Nasal cavity respiratory epithelium epithelial cell of viscerocranial mucosa (primary cell): ENCODE measurements around the gene SOX13. TPM values are rescaled to one million over a fixed set of nuclear protein-coding genes. Genes with fewer than 3 reads are reported as not detected.

Experiments
- total RNA-seq: library from RNA; depleted of rRNA; stranded (reverse); fragments of >200 nt; gene quantifications from 2 replicates; pipeline ENCODE4 v1.2.3, GENCODE V29; 2014

SOX13 gene
- 2.7 and 11.6 TPM in 2 replicates for total RNA-seq

GRCh38 chr1:204072931-204073836, at the start of gene SOX13:
SOX13 (plus strand) TSS chr1:204073115; CDS start chr1:204112916, 39,801 bp downstream.

GRCh38 chr1:204151552-204152309, 78.8 kb downstream of the SOX13 start, which contains the start of gene ETNK2:
ETNK2 (minus strand) TSS chr1:204152044; CDS start chr1:204151852, 192 bp downstream.

GRCh38 chr1:204166219-204166618, 93.3 kb downstream of the SOX13 start, which contains the start of gene REN:
REN (minus strand) TSS chr1:204166337; CDS start chr1:204166293, 44 bp downstream.

Other genes with a start within 250 kb of the SOX13 start
- gene SNRPE, start 211.5 kb upstream of the SOX13 start, total RNA-seq, result 34.5 and 40.0 TPM in 2 replicates
- 22.7 and 51.6 TPM in 2 replicates for gene ETNK2, start 78.9 kb downstream of the SOX13 start, total RNA-seq
- under 0.01 TPM in 1 of 2 replicates, not detected in the other for gene REN, start 93.2 kb downstream of the SOX13 start, total RNA-seq
- gene KISS1, start 123.4 kb downstream of the SOX13 start, total RNA-seq, result not detected in 2 replicates
- gene GOLT1A, start 140.9 kb downstream of the SOX13 start, total RNA-seq, result 0.71 and 3.4 TPM in 2 replicates